ENCODE data around the gene SHC1. TPM values are rescaled to one million over a fixed set of nuclear protein-coding genes. Genes with fewer than 3 reads are reported as not detected.

Gene SHC1
- total RNA-seq, 1 experiment from 2014 or later: 885 TPM

- CTCF ChIA-PET: interaction anchor here (0.6 to 1.4 kb wide), 5 partner anchors 9 to 375 kb away, joined by 3 to 7 read pairs (median 4); no protein-coding TSS in a partner anchor
Observed at GRCh38 chr1:154934358-154934948, 36.1 kb downstream of the SHC1 start.

GRCh38 chr1:154931940-154932487 is 38.5 kb downstream of the SHC1 start:
- TF ChIP-seq CTCF (IDR thresholded peaks at IDR 0.05; ENCODE audit: unreplicated experiment): no peak
- DNase-seq (ENCODE audit: unreplicated experiment): peak; percentile 86
- intact Hi-C loops (cut with micrococcal nuclease): no loop called here
- H3K9me3 Mint-ChIP-seq (ENCODE audit: unreplicated experiment): no peaks in the 10 kb centered on the region
- H3K4me1 Mint-ChIP-seq (ENCODE audit: insufficient read depth, unreplicated experiment): peaks cover 27% of the 10 kb centered on the region
- H3K27ac Mint-ChIP-seq (ENCODE audit: low read depth, unreplicated experiment): peak overlapping the region; percentile 43
- H3K4me3 Mint-ChIP-seq (ENCODE audit: unreplicated experiment): peak overlapping the region; percentile 5
- peaks cover 38% of the 10 kb centered on the region for H3K36me3 Mint-ChIP-seq (ENCODE audit: insufficient read depth, unreplicated experiment)
- ChIA-PET POLR2A (interaction anchor here (0.9 to 1.9 kb wide), 14 partner anchors 11 to 372 kb away, joined by 3 to 8 read pairs (median 4); partner anchors contain the start of genes ADAM15, PBXIP1 and SHC1), CTCF (interaction anchor here (0.8 to 1.5 kb wide), 9 partner anchors 9 to 381 kb away, joined by 3 to 8 read pairs (median 4); partner anchors contain the start of gene PBXIP1)
- no peaks in the 10 kb centered on the region for H3K27me3 Mint-ChIP-seq (ENCODE audit: insufficient read depth, unreplicated experiment)
- no TSS peak for BruUV-seq (replicated peaks)

More at GRCh38 chr1:154934358-154934948, 36.1 kb downstream of the SHC1 start:
- no peaks in the 10 kb centered on the region for H3K27me3 Mint-ChIP-seq (ENCODE audit: insufficient read depth, unreplicated experiment)
- no peak overlapping the region for H3K4me3 Mint-ChIP-seq (ENCODE audit: unreplicated experiment)
- POLR2A ChIA-PET: interaction anchor here (4.8 kb wide), 1 partner anchor 22 kb away, joined by 114 read pairs; the partner anchor contains the start of genes PBXIP1 and PYGO2
- peaks cover 14% of the 10 kb centered on the region for H3K36me3 Mint-ChIP-seq (ENCODE audit: insufficient read depth, unreplicated experiment)
- peaks cover 49% of the 10 kb centered on the region for H3K4me1 Mint-ChIP-seq (ENCODE audit: insufficient read depth, unreplicated experiment)
- H3K9me3 Mint-ChIP-seq (ENCODE audit: unreplicated experiment): no peaks in the 10 kb centered on the region
- BruUV-seq (replicated peaks): no TSS peak
- no peak for TF ChIP-seq CTCF (IDR thresholded peaks at IDR 0.05; ENCODE audit: unreplicated experiment)
- intact Hi-C loops (cut with micrococcal nuclease): no loop called here
- no peak overlapping the region for H3K27ac Mint-ChIP-seq (ENCODE audit: low read depth, unreplicated experiment)
- DNase-seq (ENCODE audit: unreplicated experiment): no peak

GRCh38 chr1:154926201-154926600 is 44.3 kb downstream of the SHC1 start:
- ChIA-PET CTCF (interaction anchor here (0.7 to 1.4 kb wide), 2 partner anchors 48 to 257 kb away, joined by 4 to 5 read pairs; no protein-coding TSS in a partner anchor), POLR2A (interaction anchor here (1.1 to 2.7 kb wide), 2 partner anchors 10 to 12 kb away, joined by 4 to 20 read pairs; partner anchors contain the start of gene PMVK)
- no peaks in the 10 kb centered on the region for H3K27me3 Mint-ChIP-seq (ENCODE audit: insufficient read depth, unreplicated experiment)
- no peaks in the 10 kb centered on the region for H3K9me3 Mint-ChIP-seq (ENCODE audit: unreplicated experiment)
- DNase-seq (ENCODE audit: unreplicated experiment): no peak
- no peak for TF ChIP-seq CTCF (IDR thresholded peaks at IDR 0.05; ENCODE audit: unreplicated experiment)
- no peaks in the 10 kb centered on the region for H3K4me1 Mint-ChIP-seq (ENCODE audit: insufficient read depth, unreplicated experiment)
- H3K36me3 Mint-ChIP-seq (ENCODE audit: insufficient read depth, unreplicated experiment): peaks cover 47% of the 10 kb centered on the region
- H3K27ac Mint-ChIP-seq (ENCODE audit: low read depth, unreplicated experiment): no peak overlapping the region
- no peak overlapping the region for H3K4me3 Mint-ChIP-seq (ENCODE audit: unreplicated experiment)
- intact Hi-C loops (cut with micrococcal nuclease): no loop called here
- no TSS peak for BruUV-seq (replicated peaks)
